Measurements from ENCODE around the gene PTGER4.
"Not testable (repeated sequence)": the region's sequence is repeated elsewhere in the genome, so short reads cannot be mapped to it uniquely, and the experiment has no call there.

Gene PTGER4

DNA sequence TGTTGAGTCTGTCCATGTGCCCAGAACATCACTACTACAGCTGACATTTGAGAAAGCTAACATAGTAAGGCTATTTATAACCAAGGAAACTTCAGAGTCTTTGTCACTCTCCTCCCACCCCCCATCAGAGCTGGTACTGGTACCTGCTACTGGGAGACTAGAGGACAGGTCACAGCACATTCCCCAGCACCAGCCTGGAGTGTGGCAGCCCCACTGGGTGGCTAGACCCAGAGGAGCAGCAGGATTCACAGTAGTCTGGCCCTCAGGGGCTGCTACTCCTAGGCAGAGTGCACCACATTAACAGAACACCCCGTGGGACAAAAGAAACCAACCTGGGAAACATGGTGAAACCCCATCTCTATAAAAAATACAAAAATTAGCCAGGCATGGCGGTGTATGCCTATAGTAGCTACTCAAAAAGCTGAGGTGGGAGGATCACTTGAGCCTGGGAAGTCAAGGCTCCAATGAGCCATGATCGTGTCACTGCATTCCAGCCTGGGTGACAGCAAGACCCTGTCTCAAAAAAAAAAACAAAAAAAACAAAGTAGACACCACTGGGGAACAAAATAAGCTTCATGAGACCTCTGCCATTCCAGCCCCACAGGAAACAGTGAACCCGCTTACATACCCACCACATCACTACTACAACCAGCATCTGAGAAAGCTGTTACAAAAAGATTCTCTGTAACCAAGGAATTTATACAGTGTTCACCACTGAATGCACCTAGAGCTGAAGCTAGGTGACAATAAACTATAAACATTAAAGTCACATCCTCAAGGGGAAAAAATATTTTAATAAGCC is 26.3 kb upstream of the PTGER4 start:
- Mint-ChIP-seq H3K27ac (no peak overlapping the region), H3K4me3 (no peak overlapping the region), H3K36me3 (ENCODE audit: low read depth) (no peaks in the 10 kb centered on the region), H3K4me1 (peaks cover 11% of the 10 kb centered on the region), H3K27me3 (ENCODE audit: low read depth) (peaks cover 7% of the 10 kb centered on the region), H3K9me3 (no peaks in the 10 kb centered on the region)
- TF ChIP-seq, protein P1, sequence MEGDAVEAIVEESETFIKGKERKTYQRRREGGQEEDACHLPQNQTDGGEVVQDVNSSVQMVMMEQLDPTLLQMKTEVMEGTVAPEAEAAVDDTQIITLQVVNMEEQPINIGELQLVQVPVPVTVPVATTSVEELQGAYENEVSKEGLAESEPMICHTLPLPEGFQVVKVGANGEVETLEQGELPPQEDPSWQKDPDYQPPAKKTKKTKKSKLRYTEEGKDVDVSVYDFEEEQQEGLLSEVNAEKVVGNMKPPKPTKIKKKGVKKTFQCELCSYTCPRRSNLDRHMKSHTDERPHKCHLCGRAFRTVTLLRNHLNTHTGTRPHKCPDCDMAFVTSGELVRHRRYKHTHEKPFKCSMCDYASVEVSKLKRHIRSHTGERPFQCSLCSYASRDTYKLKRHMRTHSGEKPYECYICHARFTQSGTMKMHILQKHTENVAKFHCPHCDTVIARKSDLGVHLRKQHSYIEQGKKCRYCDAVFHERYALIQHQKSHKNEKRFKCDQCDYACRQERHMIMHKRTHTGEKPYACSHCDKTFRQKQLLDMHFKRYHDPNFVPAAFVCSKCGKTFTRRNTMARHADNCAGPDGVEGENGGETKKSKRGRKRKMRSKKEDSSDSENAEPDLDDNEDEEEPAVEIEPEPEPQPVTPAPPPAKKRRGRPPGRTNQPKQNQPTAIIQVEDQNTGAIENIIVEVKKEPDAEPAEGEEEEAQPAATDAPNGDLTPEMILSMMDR (IDR thresholded peaks at IDR 0.05; ENCODE audit: unreplicated experiment in 3 of 3): no peak

DNA sequence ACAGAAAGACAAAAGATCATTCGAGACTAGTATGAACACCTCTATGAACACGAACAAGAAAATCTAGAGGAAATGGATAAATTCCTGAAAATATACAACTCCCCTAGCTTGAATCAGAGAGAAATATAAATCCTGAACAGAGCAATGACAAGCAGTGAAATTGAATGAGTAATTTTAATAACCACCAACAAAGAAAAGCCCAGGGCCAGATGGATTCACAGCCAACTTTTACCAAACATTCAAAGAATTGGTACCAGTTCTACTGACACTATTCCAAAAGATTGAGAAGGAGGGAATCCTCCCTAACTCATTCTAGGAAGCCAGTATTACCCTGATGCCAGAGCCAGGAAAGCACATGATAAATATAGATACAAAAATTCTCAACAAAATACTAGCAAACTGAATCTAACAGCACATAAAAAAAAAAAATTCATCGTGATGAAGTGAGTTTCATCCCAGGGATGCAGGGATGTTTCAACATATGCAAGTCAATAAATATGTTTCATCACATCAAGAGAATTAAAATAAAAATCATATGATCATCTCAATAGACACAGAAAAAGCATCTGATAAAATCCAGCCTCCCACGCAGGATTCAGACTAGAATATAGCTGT is 25.2 kb upstream of the PTGER4 start:
- H3K27me3 Mint-ChIP-seq (ENCODE audit: low read depth): peaks cover 7% of the 10 kb centered on the region
- H3K4me3 Mint-ChIP-seq: no peak overlapping the region
- H3K36me3 Mint-ChIP-seq (ENCODE audit: low read depth): no peaks in the 10 kb centered on the region
- TF ChIP-seq, protein P1 (IDR thresholded peaks at IDR 0.05; ENCODE audit: unreplicated experiment in 3 of 3): no peak
- no peak overlapping the region for H3K27ac Mint-ChIP-seq
- H3K9me3 Mint-ChIP-seq: no peaks in the 10 kb centered on the region
- peaks cover 11% of the 10 kb centered on the region for H3K4me1 Mint-ChIP-seq

- H3K27me3 Mint-ChIP-seq (ENCODE audit: low read depth): peaks cover 7% of the 10 kb centered on the region
- TF ChIP-seq, protein P1 (IDR thresholded peaks at IDR 0.05; ENCODE audit: unreplicated experiment in 3 of 3): no peak
- no peak overlapping the region for H3K27ac Mint-ChIP-seq
- no peaks in the 10 kb centered on the region for H3K36me3 Mint-ChIP-seq (ENCODE audit: low read depth)
- H3K4me3 Mint-ChIP-seq: no peak overlapping the region
- H3K9me3 Mint-ChIP-seq: no peaks in the 10 kb centered on the region
- H3K4me1 Mint-ChIP-seq: peaks cover 11% of the 10 kb centered on the region
Observed at GRCh38 chr5:40655138-40655537, 24.6 kb upstream of the PTGER4 start.

DNA sequence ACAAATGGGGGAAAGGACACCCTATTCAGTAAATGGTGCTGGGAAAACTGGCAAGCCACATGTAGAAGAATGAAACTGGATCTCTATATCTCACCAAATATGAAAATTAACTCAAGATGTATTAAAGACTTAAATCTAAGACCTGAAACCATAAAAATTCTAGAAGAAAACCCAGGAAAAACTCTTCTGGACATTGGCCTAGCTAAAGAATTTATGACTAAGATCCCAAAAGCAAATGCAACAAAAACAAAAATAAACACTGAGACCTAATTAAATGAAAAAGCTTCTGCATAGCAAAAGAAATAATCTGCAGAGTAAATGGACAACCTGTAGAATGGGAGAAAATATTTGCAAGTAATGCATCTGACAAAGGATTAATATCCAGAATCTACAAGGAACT is 23.6 kb upstream of the PTGER4 start:
- not testable (repeated sequence) for H3K27ac Mint-ChIP-seq; H3K36me3 Mint-ChIP-seq (ENCODE audit: low read depth); H3K27me3 Mint-ChIP-seq (ENCODE audit: low read depth)

GRCh38 chr5:40656766-40657165 is 22.9 kb upstream of the PTGER4 start:
- H3K4me3 Mint-ChIP-seq: no peak overlapping the region

More for the DNA sequence above, 23.6 kb upstream of the PTGER4 start:
- not testable (repeated sequence) for H3K4me3 Mint-ChIP-seq, H3K9me3 Mint-ChIP-seq
- H3K4me1 Mint-ChIP-seq: peaks cover 11% of the 10 kb centered on the region

DNA sequence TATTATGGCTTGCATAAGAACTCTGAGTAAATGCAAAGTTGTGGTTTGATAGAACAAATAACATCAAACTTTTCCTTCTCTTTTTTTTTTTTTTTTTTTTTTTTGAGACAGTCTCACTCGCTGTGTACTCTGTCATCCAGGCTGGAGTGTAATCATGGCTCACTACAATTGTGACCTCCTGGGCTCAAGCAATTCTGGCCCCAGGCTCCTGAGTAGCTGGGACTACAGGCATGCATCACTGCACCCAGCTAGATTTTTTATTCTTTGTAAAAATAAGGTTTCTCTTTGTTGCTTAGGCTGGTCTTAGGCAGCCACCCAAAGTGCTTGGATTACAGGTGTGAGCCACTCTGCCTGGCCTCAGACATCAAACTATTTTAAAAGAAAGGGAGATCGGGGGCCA is 19.0 kb upstream of the PTGER4 start:
- Mint-ChIP-seq H3K27ac (no peak overlapping the region), H3K4me3 (no peak overlapping the region), H3K4me1 (no peaks in the 10 kb centered on the region), H3K27me3 (ENCODE audit: low read depth) (no peaks in the 10 kb centered on the region), H3K9me3 (no peaks in the 10 kb centered on the region), H3K36me3 (ENCODE audit: low read depth) (no peaks in the 10 kb centered on the region)
- TF ChIP-seq, protein P1 (IDR thresholded peaks at IDR 0.05; ENCODE audit: unreplicated experiment in 3 of 3): no peak

More at GRCh38 chr5:40656766-40657165, 22.9 kb upstream of the PTGER4 start:
- H3K27ac Mint-ChIP-seq: no peak overlapping the region
- H3K9me3 Mint-ChIP-seq: no peaks in the 10 kb centered on the region
- peaks cover 11% of the 10 kb centered on the region for H3K4me1 Mint-ChIP-seq
- TF ChIP-seq, protein P1 (IDR thresholded peaks at IDR 0.05; ENCODE audit: unreplicated experiment in 3 of 3): no peak
- H3K27me3 Mint-ChIP-seq (ENCODE audit: low read depth): peaks cover 7% of the 10 kb centered on the region
- no peaks in the 10 kb centered on the region for H3K36me3 Mint-ChIP-seq (ENCODE audit: low read depth)
